Measurements from ENCODE around the gene TMEM31. TPM values are rescaled to one million over a fixed set of nuclear protein-coding genes. Genes with fewer than 3 reads are reported as not detected.

Gene TMEM31
- total and polyA plus RNA-seq, 2 donors from 2014 or later, result 0.38 TPM; not detected in 1

DNA sequence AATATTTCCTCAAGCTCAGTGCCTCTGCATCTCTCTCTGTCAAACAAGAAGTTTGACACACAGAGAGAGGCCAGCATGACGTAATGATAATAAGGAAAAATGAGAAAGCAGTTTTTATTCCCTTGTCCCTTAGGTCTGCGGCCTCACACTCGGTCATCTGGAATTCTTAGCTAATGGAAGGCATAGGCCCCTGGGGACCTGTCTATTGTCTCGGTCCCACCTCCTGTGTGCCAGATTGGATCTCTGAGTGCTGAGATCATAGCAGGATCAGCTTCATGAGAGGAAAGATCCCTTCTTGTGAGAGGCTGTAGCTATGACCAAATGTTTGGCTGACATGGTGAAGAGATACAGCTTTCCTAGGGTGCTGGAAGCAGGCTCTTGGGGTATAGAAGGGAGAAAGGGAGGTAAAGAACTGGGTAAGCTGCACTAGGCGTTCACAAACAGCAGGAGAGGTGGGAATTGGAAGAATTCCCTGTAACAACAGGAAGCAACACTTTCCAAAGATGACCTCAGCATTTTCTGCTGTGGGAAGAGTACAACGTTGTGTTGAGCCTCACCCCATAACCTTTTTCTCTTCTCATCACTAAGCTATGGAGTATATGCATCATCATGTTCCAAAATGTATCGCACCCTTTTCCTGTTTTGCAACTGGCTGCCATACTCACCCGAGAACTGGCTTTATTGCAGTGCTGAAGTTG is 20.2 kb downstream of the TMEM31 start:
- Histone ChIP-seq H3K27ac (ENCODE audit: low read depth in 2 of 2, low read length in 2 of 2) (no peak overlapping the region), H3K9ac (ENCODE audit: low read length in 3 of 3) (no peak overlapping the region), H3K36me3 (ENCODE audit: control insufficient read depth in 2 of 3, insufficient read depth in 3 of 3, low read length in 3 of 3) (no peaks in the 10 kb centered on the region), H3K27me3 (ENCODE audit: control insufficient read depth, insufficient read depth, low read length) (peaks cover 7% of the 10 kb centered on the region), H3K4me1 (ENCODE audit: control insufficient read depth in 2 of 3, insufficient read depth in 2 of 3, low read depth in 1 of 3, low read length in 3 of 3) (no peaks in the 10 kb centered on the region), H3K9me3 (ENCODE audit: control insufficient read depth in 2 of 3, insufficient read depth in 1 of 3, low read length in 3 of 3) (no peaks in the 10 kb centered on the region), H3K4me3 (ENCODE audit: low read length in 3 of 3) (no peak overlapping the region)
- peak in 1 of 5 donors; percentile 18 for DNase-seq
- intact Hi-C loops (cut with DNase I), result no loop called here
- no peak for FAIRE-seq
- TF ChIP-seq, protein P1, sequence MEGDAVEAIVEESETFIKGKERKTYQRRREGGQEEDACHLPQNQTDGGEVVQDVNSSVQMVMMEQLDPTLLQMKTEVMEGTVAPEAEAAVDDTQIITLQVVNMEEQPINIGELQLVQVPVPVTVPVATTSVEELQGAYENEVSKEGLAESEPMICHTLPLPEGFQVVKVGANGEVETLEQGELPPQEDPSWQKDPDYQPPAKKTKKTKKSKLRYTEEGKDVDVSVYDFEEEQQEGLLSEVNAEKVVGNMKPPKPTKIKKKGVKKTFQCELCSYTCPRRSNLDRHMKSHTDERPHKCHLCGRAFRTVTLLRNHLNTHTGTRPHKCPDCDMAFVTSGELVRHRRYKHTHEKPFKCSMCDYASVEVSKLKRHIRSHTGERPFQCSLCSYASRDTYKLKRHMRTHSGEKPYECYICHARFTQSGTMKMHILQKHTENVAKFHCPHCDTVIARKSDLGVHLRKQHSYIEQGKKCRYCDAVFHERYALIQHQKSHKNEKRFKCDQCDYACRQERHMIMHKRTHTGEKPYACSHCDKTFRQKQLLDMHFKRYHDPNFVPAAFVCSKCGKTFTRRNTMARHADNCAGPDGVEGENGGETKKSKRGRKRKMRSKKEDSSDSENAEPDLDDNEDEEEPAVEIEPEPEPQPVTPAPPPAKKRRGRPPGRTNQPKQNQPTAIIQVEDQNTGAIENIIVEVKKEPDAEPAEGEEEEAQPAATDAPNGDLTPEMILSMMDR (IDR thresholded peaks at IDR 0.05; ENCODE audit: borderline replicate concordance, extremely low read depth, insufficient read depth), result no peak

GRCh38 chrX:103733017-103733416 is 22.3 kb downstream of the TMEM31 start:
- no peaks in the 10 kb centered on the region for H3K36me3 ChIP-seq (ENCODE audit: control insufficient read depth in 2 of 3, insufficient read depth in 3 of 3, low read length in 3 of 3)
- H3K4me1 ChIP-seq (ENCODE audit: control insufficient read depth in 2 of 3, insufficient read depth in 2 of 3, low read depth in 1 of 3, low read length in 3 of 3), result no peaks in the 10 kb centered on the region
- no peak overlapping the region for H3K9ac ChIP-seq (ENCODE audit: low read length in 3 of 3)
- no peak overlapping the region for H3K4me3 ChIP-seq (ENCODE audit: low read length in 3 of 3)
- no peak for FAIRE-seq
- intact Hi-C loops (cut with DNase I), result no loop called here
- peaks cover 7% of the 10 kb centered on the region for H3K27me3 ChIP-seq (ENCODE audit: control insufficient read depth, insufficient read depth, low read length)
- TF ChIP-seq, protein P1 (IDR thresholded peaks at IDR 0.05; ENCODE audit: borderline replicate concordance, extremely low read depth, insufficient read depth), result no peak
- no peak for DNase-seq
- no peak overlapping the region for H3K27ac ChIP-seq (ENCODE audit: low read depth in 2 of 2, low read length in 2 of 2)
- no peaks in the 10 kb centered on the region for H3K9me3 ChIP-seq (ENCODE audit: control insufficient read depth in 2 of 3, insufficient read depth in 1 of 3, low read length in 3 of 3)

DNA sequence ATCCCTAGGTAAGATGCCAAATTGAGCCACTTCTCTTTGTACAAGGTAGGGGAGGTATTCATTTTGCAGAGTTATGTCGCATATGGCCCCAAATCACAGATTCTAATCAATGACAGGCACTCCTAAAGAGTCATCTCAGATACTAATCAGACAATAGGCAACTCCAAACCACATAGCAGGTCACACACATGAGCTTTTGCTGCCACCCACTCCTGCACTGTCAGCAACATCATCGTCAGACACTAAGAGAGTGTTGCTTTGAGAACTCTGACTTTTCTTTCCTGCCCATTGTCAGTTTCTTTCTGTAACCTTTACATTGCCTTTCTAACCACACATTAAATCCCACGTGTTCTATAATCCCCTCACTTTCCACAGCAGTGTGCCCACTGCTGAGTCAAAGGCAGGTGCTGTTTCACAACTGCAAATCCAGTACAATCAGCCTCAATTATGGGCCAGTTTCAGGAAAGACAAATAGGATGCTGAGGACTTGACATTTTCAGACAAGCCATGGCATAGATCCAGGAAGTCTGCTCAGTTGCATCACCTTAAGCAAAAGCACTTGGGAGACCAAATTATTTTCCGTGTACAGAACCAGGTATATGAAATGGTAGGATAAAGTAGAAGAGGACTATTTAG is 23.5 kb downstream of the TMEM31 start:
- DNase-seq (no peak), FAIRE-seq (no peak)
- no peak overlapping the region for H3K27ac ChIP-seq (ENCODE audit: low read depth in 2 of 2, low read length in 2 of 2)
- no peaks in the 10 kb centered on the region for H3K36me3 ChIP-seq (ENCODE audit: control insufficient read depth in 2 of 3, insufficient read depth in 3 of 3, low read length in 3 of 3)
- peaks cover 4% of the 10 kb centered on the region for H3K27me3 ChIP-seq (ENCODE audit: control insufficient read depth, insufficient read depth, low read length)
- H3K9ac ChIP-seq (ENCODE audit: low read length in 3 of 3), result no peak overlapping the region
- TF ChIP-seq, protein P1 (IDR thresholded peaks at IDR 0.05; ENCODE audit: borderline replicate concordance, extremely low read depth, insufficient read depth), result no peak
- H3K9me3 ChIP-seq (ENCODE audit: control insufficient read depth in 2 of 3, insufficient read depth in 1 of 3, low read length in 3 of 3), result no peaks in the 10 kb centered on the region
- no peaks in the 10 kb centered on the region for H3K4me1 ChIP-seq (ENCODE audit: control insufficient read depth in 2 of 3, insufficient read depth in 2 of 3, low read depth in 1 of 3, low read length in 3 of 3)
- H3K4me3 ChIP-seq (ENCODE audit: low read length in 3 of 3), result no peak overlapping the region
- intact Hi-C loops (cut with DNase I), result no loop called here

All from kidney (tissue), 14 donors.